Panc1 (cell line): Measurements from ENCODE around the gene STARD13. TPM values are rescaled to one million over a fixed set of nuclear protein-coding genes. Genes with fewer than 3 reads are reported as not detected.

Experiments
- ATAC-seq: fragments of 200-7000 bp; cut with Tn5 transposase; 2 replicates; pipeline ENCODE4 v1.9.1; 2020; ENCODE audit warnings: mild to moderate bottlenecking, moderate library complexity
- BruUV-seq: library from RNA; stranded (reverse); fragments of 400-500 nt; replicated peaks from 2 replicates; lab custom pipeline; 2021; lab: Mats Ljungman, UMichigan
- CTCF ChIA-PET: fragments of 300-600 bp; sonication (Branson Sonifier 250); formaldehyde crosslinking; loops from one replicate; lab custom pipeline; 2022; ENCODE audit warnings: antibody characterized with exemption; lab: Charles Lee
- POLR2A ChIA-PET: fragments of 300-600 bp; sonication (Branson Sonifier 250); formaldehyde crosslinking; loops from one replicate; lab custom pipeline; 2022; ENCODE audit warnings: antibody characterized with exemption; lab: Charles Lee
- DNase-seq: peaks from one replicate; pipeline ENCODE4 v3.0.0-alpha.2; 2010; ENCODE audit warnings: low read depth, low spot score
- H3K27ac ChIP-seq: 2 replicates; pipeline ENCODE4 v1.5.1; 2011; ENCODE audit warnings: mild to moderate bottlenecking, low read length, inconsistent platforms
- H3K27me3 ChIP-seq: fragments of 200-500 bp; sonication (Bioruptor generic); 2 replicates; pipeline ENCODE4 v1.6.0; 2014; ENCODE audit warnings: low read length, inconsistent platforms; ENCODE audit not compliant: control insufficient read depth, insufficient read depth
- H3K36me3 ChIP-seq: fragments of 200-500 bp; sonication (Bioruptor generic); 2 replicates; pipeline ENCODE4 v1.5.1; 2014; ENCODE audit warnings: inconsistent platforms, mild to moderate bottlenecking, low read length, moderate library complexity; ENCODE audit not compliant: control insufficient read depth, insufficient read depth
- H3K4me1 ChIP-seq: 2 replicates; pipeline ENCODE4 v1.5.1; 2011; ENCODE audit warnings: inconsistent platforms, mild to moderate bottlenecking, low read length, moderate library complexity; ENCODE audit not compliant: control insufficient read depth, insufficient read depth
- H3K4me3 ChIP-seq, 2 experiments: 2 replicates each; pipeline ENCODE4 v1.5.1; 2011 to 2012; ENCODE audit warnings: low read depth in 2 of 2, low read length in 2 of 2, mild to moderate bottlenecking in 2 of 2, inconsistent platforms in 1 of 2, moderate library complexity in 1 of 2
- H3K9me3 ChIP-seq: fragments of 200-500 bp; sonication (Bioruptor generic); 2 replicates; pipeline ENCODE4 v1.5.1; 2014; ENCODE audit warnings: low read depth, mild to moderate bottlenecking, inconsistent platforms, low read length, moderate library complexity; ENCODE audit not compliant: control insufficient read depth, insufficient read depth
- CTCF ChIP-seq: fragments of 450-650 bp; IDR thresholded peaks from 2 replicates; pipeline ENCODE4 v1.5.1; 2017; ENCODE audit warnings: mild to moderate bottlenecking
- POLR2AphosphoS5 ChIP-seq: IDR thresholded peaks from 2 replicates; pipeline ENCODE4 v1.6.1; 2012; ENCODE audit warnings: mild to moderate bottlenecking, low read depth, low read length, moderate library complexity
- REST ChIP-seq, 2 experiments: IDR thresholded peaks; 2 replicates each; pipeline ENCODE4 v1.6.1; 2011 to 2012; ENCODE audit warnings: low read depth in 2 of 2, control low read depth in 1 of 2, low read length in 1 of 2, mild to moderate bottlenecking in 1 of 2, moderate library complexity in 1 of 2; ENCODE audit not compliant: insufficient read depth in 1 of 2
- SIN3A ChIP-seq: IDR thresholded peaks from 2 replicates; pipeline ENCODE4 v1.6.1; 2012; ENCODE audit warnings: low read depth, mild to moderate bottlenecking, low read length, moderate library complexity, borderline replicate concordance; ENCODE audit not compliant: insufficient read depth
- TCF7L2 ChIP-seq: IDR thresholded peaks from 2 replicates; pipeline ENCODE4 v1.6.1; 2011; ENCODE audit warnings: mild to moderate bottlenecking, low read depth, low read length, inconsistent platforms
- in situ Hi-C: cut with HindIII; loops from 2 replicates; pipeline ENCODE4 v1.10.0; 2016; ENCODE audit warnings: low sequenced_read_pairs, low pct_unique_long_range_greater_than_20kb
- intact Hi-C: fragments of 100-400 bp; cut with micrococcal nuclease; formaldehyde crosslinking; loops from one replicate; pipeline ENCODE4 v1.10.0; 2022; ENCODE audit not compliant: unreplicated experiment
- total RNA-seq: library from RNA; stranded (reverse); gene quantifications from one replicate; pipeline ENCODE4 v1.2.1, GENCODE V29; 2021; ENCODE audit not compliant: unreplicated experiment

Gene STARD13
- total RNA-seq, 1 experiment from 2014 or later, result 6.5 TPM

GRCh38 chr13:33276570-33276969, 9.0 kb downstream of the STARD13 start:
- DNase-seq, result no peak
- ChIA-PET CTCF (no interaction called here), POLR2A (no interaction called here)
- no TSS peak for BruUV-seq
- intact Hi-C loops, result no loop called here
- no peak for ATAC-seq
- TF ChIP-seq REST (IDR thresholded peaks at IDR 0.05; ENCODE audit: insufficient read depth in 1 of 2, low read depth in 2 of 2, low read length in 1 of 2), result no peak
- no peak for TF ChIP-seq SIN3A
- TF ChIP-seq TCF7L2, result no peak
- TF ChIP-seq CTCF, result no peak
- TF ChIP-seq POLR2AphosphoS5, result no peak
- peaks cover 40% of the 10 kb centered on the region for H3K4me1 ChIP-seq
- H3K36me3 ChIP-seq, result no peaks in the 10 kb centered on the region
- H3K9me3 ChIP-seq, result no peaks in the 10 kb centered on the region
- H3K27me3 ChIP-seq, result no peaks in the 10 kb centered on the region
- H3K27ac ChIP-seq, result no peak overlapping the region
- H3K4me3 ChIP-seq, result no peak overlapping the region
- in situ Hi-C loops, result no loop called here

- BruUV-seq, result no TSS peak
- Histone ChIP-seq H3K9me3 (no peaks in the 10 kb centered on the region), H3K36me3 (no peaks in the 10 kb centered on the region), H3K4me1 (peaks cover 46% of the 10 kb centered on the region), H3K27me3 (no peaks in the 10 kb centered on the region), H3K4me3 (no peak overlapping the region), H3K27ac (peak overlapping the region; percentile 29; the same call in 1 of the 2 replicates)
- intact Hi-C loops, result no loop called here
- TF ChIP-seq REST (IDR thresholded peaks at IDR 0.05; ENCODE audit: insufficient read depth in 1 of 2, low read depth in 2 of 2, low read length in 1 of 2), result no peak
- no peak for TF ChIP-seq POLR2AphosphoS5
- TF ChIP-seq TCF7L2, result no peak
- no peak for TF ChIP-seq SIN3A
- no peak for TF ChIP-seq CTCF
- POLR2A ChIA-PET, result no interaction called here
- CTCF ChIA-PET, result no interaction called here
- ATAC-seq (no peak), DNase-seq (no peak)
- in situ Hi-C loops, result no loop called here
Observed at GRCh38 chr13:33275916-33276315, 9.6 kb downstream of the STARD13 start.
